ENCODE results near the gene TFPI. TPM values are rescaled to one million over a fixed set of nuclear protein-coding genes. Genes with fewer than 3 reads are reported as not detected.

TFPI gene
- total and polyA plus RNA-seq, 12 donors: 12.6 to 51.0 (median 21.0) TPM

- 72 to 84% methylated on average over 1 of the region's 1 CpG for WGBS, 2 donors
- TF ChIP-seq CTCF (IDR thresholded peaks at IDR 0.05): peak in 3 of 9 donors; percentile 27 to 49 (median 30)
- Histone ChIP-seq H3K4me1 (peaks cover 0 to 45% (median 13%) of the 10 kb centered on the region in 9 donors), H3K4me3 (peak overlapping the region in 5 of 10 donors; percentile 7 to 59 (median 58)), H3K27ac (peak overlapping the region in 2 of 10 donors; percentile 15 to 27), H3K9me3 (no peaks in the 10 kb centered on the region), H3K27me3 (no peaks in the 10 kb centered on the region), H3K36me3 (peaks cover 0 to 9% (median 0%) of the 10 kb centered on the region in 9 donors)
- ATAC-seq (no peak), DNase-seq (no peak)
- intact Hi-C loops (cut with DNase I): loop anchor here in 1 of 10 donors (10.0 kb wide), 1 partner anchor 138 kb away; no protein-coding TSS in a partner anchor
Observed at GRCh38 chr2:187442378-187442777, 111.9 kb downstream of the TFPI start.

GRCh38 chr2:187440101-187440675 is 114.0 kb downstream of the TFPI start:
- Histone ChIP-seq H3K4me3 (no peak overlapping the region), H3K36me3 (peaks cover 0 to 9% (median 0%) of the 10 kb centered on the region in 9 donors), H3K27me3 (no peaks in the 10 kb centered on the region), H3K4me1 (peaks cover 0 to 63% (median 13%) of the 10 kb centered on the region in 9 donors), H3K27ac (peak overlapping the region in 1 of 10 donors; percentile 17), H3K9me3 (no peaks in the 10 kb centered on the region)
- intact Hi-C loops (cut with DNase I): loop anchor here in 1 of 10 donors (10.0 kb wide), 1 partner anchor 135 kb away; no protein-coding TSS in a partner anchor
- no peak for ATAC-seq
- 62 to 74% methylated on average over 3 of the region's 3 CpGs for WGBS, 2 donors
- no peak for TF ChIP-seq CTCF (IDR thresholded peaks at IDR 0.05)
- no peak for DNase-seq

GRCh38 chr2:187438455-187438854 is 115.8 kb downstream of the TFPI start:
- Histone ChIP-seq H3K9me3 (no peaks in the 10 kb centered on the region), H3K4me3 (no peak overlapping the region), H3K36me3 (peaks cover 0 to 9% (median 0%) of the 10 kb centered on the region in 9 donors), H3K27ac (peak overlapping the region in 5 of 10 donors; percentile 17 to 50 (median 30)), H3K27me3 (no peaks in the 10 kb centered on the region), H3K4me1 (peaks cover 0 to 79% (median 25%) of the 10 kb centered on the region in 9 donors)
- 46 to 61% methylated on average over 1 of the region's 1 CpG for WGBS, 2 donors
- TF ChIP-seq CTCF (IDR thresholded peaks at IDR 0.05): no peak
- DNase-seq (no peak), ATAC-seq (peak in 2 of 8 donors; percentile 16 to 44)
- intact Hi-C loops (cut with DNase I): no loop called here

GRCh38 chr2:187435756-187436155 is 118.5 kb downstream of the TFPI start:
- Histone ChIP-seq H3K9me3 (no peaks in the 10 kb centered on the region), H3K4me1 (peaks cover 0 to 83% (median 28%) of the 10 kb centered on the region in 9 donors), H3K27ac (peak overlapping the region in 2 of 10 donors; percentile 13 to 49), H3K4me3 (no peak overlapping the region), H3K27me3 (no peaks in the 10 kb centered on the region), H3K36me3 (peaks cover 0 to under 1% (median 0%) of the 10 kb centered on the region in 9 donors)
- intact Hi-C loops (cut with DNase I): no loop called here
- DNase-seq (no peak), ATAC-seq (no peak)
- 51 to 62% methylated on average over 4 of the region's 4 CpGs for WGBS, 2 donors
- TF ChIP-seq CTCF (IDR thresholded peaks at IDR 0.05): no peak
